Ovary (tissue), 3 donors: ENCODE measurements around the gene HECTD3.

Experiments
- CTCF ChIP-seq, 3 donors: fragments of 450-650 bp in 2 of 3; fragments of 200-600 bp in 1 of 3; IDR thresholded peaks; one replicate each; pipeline versions ENCODE4 v1.5.1 to v1.8.0; 2016 to 2022; ENCODE audit warnings: antibody characterized with exemption in 3 of 3, mild to moderate bottlenecking in 1 of 3
- EP300 ChIP-seq: sonication (generic); formaldehyde crosslinking; IDR thresholded peaks from one replicate; pipeline ENCODE4 v1.6.1; 2017; ENCODE audit warnings: antibody characterized with exemption
- POLR2A ChIP-seq: fragments of 450-650 bp; IDR thresholded peaks from one replicate; pipeline ENCODE4 v1.6.1; 2017; ENCODE audit warnings: antibody characterized with exemption, mild to moderate bottlenecking, moderate library complexity
- donor health status: DM: no; HTN: no; CAD: no.

- TF ChIP-seq CTCF (IDR thresholded peaks at IDR 0.05) (no peak), POLR2A (no peak), EP300 (no peak)
Measured at GRCh38 chr1:44973645-44974044, 37.5 kb downstream of the HECTD3 start.
